GM21367 (cell line): ENCODE data around the gene AUTS2.

Experiments
- ATAC-seq: cut with Tn5 transposase; IDR thresholded peaks from one replicate; pipeline ENCODE4 v1.9.1; 2021; ENCODE audit not compliant: unreplicated experiment

The AUTS2 gene

DNA sequence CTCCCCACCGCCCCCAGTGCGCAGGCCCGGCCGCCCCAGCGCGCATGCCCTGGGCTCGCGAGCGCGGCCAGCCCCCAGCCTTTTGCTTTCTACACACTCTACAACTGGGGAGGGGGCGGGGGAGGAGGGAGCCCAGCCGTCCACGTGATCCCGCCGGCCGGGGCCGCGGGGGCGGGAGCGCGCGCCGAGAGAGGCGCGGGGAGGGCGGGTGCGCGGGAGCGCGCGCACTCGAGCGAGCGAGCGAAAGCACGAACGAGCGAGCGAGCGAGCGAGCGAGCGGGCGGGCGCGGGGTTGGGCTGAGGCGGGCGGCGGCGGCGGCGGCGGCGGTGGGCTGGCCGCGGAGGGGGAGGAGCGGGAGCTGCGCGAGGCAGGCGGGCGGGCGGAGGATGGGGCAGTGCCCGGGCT, at the start of gene AUTS2:
Gene AUTS2 (plus strand): TSS at position 395 of the 406 bp plus-strand sequence. CDS start 1,179 bp downstream, outside the sequence.
- ATAC-seq, result peak; percentile 44

DNA sequence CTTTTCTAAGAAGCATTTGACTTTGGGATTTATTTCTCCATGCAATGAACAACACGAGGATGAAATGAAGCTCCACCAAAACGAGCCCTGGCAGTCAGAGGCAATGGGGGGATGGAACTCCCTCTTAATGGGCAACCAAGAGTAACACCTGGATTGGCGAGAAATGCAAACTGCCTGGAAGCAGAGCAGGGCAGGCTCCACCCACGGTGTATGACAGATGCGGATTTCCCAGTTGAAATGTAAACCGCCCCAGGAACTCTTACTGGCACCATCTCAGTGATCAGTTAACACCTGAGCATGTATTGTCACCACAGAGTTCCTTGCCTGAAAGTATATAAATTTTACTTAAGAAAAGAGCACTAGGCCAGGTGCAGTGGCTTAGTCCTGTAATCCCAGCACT, 47.3 kb upstream of the AUTS2 start:
- no peak for ATAC-seq

DNA sequence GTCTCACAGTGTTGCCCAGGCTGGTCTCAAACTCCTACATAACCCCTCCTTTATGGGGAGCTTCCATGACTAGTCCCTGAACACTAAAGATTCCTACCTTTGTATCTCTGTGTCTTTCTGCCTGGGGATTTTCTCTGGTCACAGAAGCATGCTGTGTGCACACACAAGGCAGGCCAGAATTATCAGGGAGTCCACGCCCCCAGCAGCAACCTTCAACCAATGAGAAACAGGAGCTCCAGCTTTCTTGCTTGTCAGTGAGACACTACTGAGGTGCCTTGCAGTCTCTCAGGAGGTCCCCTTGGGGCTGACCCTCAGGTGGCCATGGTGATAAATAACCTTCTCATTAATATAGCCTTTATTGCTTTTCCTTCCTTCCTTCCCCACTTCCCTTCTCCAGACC, 45.1 kb upstream of the AUTS2 start:
- ATAC-seq, result no peak

DNA sequence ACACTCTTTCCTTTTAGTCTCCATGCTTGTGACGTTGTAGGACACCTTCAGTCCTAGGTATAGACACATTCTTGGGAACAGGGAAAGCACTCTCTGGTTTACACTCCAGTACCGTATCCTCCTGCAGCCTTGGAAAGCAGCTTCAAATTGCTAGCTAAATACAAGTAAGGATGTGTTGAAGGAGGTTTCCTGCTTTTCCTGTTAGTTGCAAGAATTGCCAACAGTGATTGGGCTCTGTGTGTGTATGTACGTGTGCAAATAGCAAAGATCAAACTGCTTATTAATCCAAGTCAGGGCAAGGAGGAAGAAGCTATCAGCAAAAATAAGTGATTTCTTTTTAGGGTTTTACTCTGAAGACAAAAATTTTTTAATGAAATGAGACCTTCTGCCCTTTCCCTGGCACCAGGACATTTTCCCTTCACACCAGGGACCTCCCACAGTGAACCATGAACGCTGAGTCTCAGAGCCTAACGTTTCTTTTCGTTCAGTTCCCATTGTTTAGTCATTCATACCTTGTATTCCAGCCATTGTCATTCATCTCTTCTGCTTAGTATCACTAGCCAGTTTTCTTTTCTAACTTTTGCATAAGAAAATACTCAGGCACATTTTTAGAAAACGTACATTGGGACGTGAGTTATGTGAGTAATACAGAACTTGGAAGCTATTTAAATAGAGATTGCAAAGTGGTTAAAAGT, 36.9 kb upstream of the AUTS2 start:
- no peak for ATAC-seq

DNA sequence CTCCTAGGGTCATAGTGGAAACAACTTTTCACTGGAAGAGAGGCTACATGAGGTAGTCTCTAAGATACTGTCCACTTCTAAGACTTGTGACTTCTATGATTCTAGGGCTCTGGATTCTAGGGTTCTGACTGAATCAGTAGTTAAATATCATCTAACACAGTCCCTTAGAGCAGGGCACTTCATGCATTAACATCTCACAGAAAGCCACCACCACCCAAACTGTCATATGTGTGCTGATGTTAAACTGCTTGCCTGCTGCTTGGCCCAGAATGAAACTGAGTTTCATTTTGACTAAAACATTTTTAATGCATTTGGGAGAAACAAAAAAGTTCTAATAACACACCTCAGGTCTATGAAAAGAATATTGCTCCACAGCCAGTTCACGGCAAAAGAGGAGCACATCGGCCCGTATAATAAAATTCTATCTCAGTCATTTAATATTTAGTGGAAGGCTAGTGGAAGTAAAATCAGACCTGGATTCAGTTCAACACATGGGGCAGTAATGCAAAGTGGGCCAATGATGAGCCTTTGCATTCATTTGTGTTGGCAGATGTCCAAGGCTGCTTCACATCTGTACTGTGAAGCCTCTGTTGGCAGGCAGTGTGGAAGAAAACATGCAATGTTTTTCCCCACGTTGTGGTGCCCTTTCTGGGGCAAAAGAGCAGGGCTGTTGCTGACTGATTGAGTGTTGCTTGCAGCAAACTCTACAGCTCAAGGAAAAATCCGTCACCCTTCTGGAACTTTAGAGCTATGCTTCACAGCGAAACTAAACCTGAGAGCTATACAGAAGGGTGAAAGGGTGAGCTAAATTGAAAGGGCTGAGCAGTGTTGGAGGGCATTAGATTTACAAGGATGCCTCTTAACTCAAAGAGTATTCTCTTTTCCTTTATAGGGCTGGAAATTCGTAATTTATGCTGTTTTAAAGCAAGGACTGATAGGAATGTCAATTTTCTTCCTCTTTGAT, 33.5 kb upstream of the AUTS2 start:
- peak; percentile 70 for ATAC-seq

DNA sequence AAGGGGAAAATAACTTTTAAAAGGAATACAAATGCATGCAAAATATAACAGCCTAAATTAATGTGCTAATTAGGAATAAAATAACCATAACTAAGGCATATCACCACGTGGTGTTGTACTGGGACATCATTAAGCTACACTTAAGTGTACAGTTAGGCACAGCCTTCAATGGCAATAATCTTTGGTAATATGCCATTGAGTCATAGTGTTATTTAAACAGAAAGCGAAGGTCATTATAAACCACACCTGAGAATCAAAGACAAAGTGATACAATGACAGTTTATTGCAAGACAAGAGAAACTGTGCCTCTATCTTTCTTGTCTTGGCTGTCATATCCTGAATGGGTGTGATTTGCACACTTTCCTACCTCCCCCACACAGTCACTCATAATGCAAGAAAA, 30.5 kb upstream of the AUTS2 start:
- no peak for ATAC-seq

DNA sequence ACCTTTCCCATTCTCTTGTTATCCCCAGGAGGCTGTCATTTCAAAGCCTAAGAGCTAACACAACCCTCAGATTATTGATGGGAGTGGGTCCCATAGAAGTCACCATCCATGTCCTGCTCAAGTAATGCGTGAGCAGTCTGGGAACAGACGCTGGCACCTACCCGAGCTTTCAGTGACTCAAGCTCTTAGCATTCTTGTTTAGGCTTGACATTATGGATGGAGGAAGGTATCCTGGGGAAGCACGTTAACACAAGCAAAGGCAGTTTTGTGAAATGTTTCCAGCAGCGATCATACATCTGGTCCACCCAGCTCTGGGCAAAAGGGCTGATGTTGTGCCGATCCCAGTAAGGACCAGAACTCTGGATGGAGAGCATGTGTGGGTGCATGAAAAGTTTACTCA, 30.0 kb upstream of the AUTS2 start:
- no peak for ATAC-seq

DNA sequence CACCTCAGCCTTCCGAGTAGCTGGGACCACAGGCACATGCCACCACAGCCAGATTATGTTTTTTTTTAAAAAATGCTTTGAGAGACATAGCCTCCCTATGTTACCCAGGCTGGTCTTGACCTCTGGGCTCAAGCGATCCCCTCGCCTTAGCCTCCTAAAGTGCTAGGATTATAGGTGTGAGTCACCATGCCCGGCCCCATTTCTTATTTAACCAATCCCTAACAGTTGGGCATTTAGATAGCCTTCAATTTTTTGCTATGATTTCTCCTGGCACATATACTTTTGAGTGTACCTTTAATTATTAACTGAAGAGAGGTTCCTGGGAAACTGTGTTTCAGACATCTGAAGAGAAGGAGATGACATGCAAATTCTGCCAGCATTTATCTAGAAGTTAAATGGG, 22.6 kb upstream of the AUTS2 start:
- no peak for ATAC-seq

DNA sequence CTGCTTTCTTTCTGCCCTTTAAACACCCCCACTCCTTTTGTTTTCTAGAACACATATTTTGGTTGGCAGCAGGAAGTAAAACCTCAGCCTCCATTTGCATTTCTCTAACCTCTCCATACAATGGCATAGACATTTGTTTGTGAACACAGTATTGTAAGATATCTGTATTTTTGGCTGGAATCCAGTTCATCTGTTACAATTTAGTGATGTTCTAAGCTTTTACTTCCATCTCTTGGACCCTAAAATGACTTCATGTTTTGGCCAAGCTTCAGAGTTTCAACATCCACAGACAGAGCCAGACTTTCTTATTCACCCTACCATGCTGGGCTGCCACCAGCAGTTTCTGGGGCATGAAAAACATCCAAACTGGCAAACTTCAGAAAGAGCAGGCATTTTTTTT, 21.1 kb upstream of the AUTS2 start:
- no peak for ATAC-seq

DNA sequence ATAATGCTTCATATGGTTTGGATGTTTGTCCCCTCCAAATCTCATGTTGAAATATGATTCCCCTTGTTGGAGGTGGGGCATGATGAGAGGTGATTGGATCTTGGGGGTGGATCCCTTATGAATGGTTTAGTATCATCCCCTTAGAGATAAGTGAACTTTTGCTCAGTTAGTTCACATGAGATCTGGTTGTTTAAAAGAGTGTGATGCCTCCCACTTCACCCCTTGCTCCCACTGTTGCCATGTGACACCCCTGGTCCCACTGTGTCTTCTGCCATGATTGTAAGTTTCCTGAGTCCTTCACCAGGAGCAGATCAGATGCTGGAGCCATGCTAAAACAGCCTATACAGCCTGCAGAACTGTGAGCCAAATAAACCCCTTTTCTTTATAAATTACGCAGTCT, 13.1 kb upstream of the AUTS2 start:
- ATAC-seq, result no peak

DNA sequence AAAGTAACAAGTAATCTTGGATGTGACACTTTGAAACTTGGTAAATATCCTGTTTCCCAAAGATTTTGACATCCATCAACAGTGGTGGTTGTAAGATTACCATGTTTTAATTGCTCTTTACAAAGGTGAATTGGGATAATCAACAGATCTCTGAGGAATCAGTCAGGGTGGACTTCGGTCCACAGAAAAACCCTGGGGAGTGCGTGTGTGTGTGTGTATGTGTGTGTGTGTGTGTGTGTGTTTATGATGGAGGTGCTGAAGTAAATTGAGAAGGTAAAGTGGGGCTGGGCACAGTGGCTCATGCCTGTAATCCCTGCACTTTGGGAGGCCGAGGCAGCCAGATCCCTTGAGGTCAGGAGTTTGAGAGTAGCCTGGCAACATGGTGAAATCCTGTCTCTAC, 12.0 kb upstream of the AUTS2 start:
- ATAC-seq, result no peak

DNA sequence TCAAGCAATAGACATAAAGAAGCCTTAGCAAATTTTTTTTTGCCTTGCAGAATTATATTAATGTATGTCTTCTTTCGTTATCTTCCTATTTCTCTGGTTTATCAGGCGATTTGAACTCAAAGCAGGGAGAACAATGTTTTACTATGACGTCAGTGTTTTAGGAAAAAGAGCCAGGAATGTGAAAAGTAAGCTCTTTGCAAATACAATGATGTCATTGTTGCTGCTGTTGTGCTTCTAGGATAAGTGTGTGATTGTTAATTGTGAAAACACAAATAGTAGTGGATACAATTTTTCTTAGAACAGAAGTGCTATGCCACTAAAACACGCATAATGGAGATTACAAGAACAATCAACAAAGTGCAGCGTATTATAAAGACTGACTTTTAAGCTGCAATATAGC, 9.5 kb upstream of the AUTS2 start:
- ATAC-seq, result no peak

DNA sequence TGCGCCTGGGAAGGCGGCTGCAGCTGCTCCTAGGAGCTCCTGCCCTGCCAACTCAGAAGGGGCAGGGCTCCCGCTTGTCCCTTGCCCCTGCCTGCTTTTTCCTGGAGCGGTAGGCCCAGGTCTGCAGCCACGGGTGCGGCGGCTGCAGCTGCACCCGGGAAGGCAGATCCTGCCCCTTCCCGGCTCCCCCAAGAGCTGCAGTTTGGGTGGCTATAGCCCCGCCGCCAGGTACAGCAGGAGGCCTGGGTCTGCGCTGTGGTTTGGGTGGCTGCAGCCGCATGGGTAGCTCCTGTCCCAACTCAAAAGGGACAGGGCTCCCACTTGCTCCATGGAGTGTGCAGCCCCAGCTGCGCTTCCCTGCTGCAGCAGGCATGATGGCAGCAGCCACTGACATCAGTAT, 6.5 kb upstream of the AUTS2 start:
- no peak for ATAC-seq

DNA sequence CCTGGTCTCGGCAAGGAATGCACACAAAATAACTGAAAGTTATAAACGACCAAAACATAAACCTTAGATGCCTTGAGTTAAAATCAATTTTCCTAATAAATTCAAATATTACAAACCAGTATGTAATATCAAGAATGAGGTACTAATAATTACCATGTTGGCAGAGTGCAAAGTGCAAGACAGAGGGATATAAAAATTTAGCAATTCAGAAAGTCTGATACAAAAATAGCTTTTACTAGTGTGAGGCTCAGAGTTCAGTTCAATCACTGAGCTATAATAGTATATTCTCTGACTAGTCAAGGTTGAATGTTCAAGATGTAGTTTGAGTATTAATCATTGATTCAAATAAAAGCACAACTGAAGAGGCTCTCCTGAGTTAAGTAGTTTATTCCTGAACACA, 4.8 kb upstream of the AUTS2 start:
- no peak for ATAC-seq

DNA sequence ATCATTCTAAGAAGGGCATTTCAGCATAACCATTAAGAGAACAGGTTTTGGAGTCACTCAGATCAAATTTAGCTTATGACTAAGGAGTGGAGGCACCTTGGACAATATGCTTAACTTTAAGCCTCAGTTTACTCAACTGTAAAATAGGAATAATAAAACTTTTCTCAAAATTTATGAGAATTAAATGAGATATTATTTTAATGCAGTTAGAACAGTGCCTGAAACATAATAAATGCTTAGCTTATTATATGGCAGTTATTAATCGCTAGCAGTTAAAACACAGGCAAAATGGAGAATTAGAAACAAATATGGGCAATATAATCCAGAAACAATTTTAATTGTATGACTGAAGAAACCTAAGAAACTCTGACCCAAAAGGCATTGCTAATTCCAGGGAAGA, 2.9 kb upstream of the AUTS2 start:
- ATAC-seq, result no peak

DNA sequence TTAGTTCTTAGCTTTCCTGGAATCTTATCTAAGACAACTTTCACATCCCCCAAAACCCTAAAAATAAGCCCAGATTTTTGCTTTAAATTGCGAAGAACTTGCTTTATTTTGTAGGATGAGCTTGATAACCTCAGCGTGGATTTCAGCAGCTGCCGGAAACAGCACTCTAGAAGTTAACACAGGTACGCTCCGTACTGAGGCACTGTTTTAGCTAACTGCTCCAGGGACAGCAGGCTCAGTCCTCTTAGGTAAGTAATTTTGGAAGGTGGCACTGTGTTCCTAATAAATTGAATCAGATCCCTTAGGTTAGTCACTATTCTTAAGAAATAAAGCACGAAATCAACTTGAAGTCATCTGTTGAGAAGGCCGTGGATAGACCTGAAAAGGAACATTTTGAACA, 2.2 kb upstream of the AUTS2 start:
- ATAC-seq, result no peak

DNA sequence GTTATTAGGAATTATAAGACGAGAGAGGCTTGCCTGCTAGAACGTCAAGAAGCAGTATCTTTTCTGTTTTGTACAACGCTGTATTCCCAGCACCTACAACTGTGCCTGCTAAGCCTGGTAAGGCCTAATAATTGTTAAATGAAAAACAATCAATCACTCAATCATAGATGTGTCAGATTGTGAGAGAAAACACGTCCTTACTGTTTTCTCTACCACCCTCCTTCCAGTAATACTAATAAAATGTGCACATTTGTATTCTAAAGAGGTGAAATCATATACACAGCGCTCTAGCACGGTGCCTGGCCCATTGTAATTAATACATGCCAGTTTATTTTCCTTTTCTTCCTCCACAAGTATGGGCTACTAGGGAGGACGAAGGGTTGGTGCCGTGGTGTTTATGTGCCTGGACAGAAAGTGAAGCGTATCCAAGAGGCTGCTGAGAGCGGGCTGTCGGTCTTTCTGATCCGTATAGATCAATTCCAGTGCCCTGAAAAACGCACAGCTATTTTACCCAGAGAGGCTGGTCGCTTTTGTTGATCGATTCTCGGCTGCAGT, 1.5 kb upstream of the AUTS2 start:
- ATAC-seq, result no peak

DNA sequence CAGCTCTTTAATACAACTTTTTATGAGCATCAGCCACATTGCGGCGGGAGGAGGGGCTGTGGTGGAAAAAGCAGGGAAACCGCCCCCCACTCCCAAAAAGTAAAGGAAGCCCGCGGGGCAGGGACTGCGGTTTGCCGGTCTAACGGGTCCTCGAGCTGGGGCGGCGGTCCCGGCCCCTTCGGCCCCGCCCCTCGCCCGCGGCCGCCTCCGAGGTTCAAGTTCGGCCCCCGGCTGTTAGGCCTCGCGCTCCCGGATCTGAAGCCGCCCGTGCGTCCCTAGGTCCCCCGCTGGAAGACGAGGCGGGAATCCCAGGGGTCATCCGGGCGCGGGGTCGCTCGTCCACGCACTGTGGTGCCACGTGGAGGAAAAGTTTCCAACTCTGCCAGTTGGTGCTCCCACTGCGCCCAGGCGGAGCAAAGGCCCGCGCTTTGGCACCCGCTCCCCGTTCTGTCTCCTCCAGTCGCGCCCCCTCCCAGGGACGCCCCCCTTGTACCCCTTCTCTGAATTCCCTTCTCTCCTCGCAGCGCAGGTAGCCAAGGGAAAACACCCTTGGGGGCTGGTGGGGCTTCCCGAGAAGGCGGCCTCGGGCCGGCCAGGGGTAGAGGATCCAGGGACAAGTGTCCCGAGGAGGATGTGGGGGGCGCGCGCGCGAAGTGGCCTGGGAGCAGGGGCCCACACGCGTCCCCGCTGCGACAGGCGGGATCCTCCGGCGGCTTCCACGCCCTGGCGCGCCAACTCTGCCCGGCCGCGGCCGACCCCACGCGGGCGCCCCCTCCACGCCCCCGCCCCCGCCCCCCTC, 798 bp upstream of the AUTS2 start:
- peak; percentile 18 for ATAC-seq

DNA sequence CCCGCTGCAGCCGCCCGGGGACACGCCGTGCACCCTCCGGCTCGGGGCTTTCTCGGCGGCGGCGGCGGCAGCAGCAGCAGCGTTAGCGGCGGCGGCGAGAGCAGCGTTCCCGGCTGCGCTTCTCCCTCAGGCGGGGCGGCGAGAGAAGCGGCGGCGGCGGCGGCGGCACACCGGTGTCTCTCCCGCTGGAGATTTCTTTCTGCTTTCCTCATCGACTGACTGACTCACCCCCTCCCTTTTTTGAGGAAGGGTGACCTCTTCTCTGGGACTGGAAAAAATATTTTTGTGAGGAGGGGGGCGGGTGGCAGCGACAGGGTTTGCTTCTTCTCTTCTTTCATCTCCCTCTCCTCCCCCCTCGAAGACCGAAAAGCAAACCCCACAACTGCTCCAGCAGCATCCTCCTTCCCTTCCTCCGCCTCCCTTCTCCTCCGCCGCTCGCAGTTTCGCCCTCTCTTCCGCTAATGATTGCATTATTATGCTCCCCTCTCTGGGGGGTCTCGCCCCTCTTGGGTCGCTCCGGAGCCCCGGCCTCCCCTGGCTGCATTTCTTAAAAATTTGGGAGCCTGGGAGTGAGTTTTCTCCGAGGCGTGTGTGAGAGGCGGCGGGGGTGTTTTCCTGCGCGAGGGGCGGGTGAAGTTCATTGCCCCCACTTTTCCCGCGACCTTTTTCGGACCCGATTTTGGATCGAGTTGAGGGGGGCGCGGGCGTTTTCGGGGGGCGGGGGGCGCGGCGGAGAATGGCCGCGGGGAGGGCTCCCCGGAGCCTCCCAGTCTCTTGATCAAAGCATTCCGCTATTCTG, 411 bp downstream of the AUTS2 start:
- no peak for ATAC-seq

DNA sequence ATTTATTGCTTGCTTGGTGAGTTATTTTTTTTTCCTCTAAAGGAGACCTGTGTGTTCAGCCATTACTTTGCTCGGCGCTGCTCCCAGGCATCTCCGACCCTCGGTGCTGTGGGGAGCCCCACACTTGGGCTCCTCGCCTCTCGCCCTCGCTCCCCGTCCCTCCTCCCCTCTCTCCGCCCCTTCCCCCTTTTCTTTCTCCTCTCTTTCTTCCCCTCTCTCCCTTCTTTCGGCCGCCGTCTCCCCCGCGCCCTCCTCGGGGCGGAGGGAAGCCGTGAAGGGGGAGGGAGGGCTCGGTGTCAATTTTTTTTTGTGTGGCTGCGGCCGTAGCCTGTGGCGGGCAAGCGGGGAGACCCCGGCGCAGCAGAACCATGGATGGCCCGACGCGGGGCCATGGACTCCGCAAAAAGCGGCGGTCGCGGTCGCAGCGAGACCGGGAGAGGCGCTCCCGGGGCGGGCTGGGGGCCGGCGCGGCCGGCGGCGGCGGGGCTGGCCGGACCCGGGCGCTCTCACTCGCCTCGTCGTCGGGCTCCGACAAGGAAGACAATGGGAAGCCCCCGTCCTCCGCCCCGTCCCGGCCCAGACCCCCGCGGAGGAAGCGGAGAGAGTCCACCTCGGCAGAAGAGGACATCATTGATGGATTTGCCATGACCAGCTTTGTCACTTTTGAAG, 1.1 kb downstream of the AUTS2 start:
- no peak for ATAC-seq
